HG03571 (cell line): Measurements from ENCODE around the gene TPD52L3.

Source experiments
- ATAC-seq: cut with Tn5 transposase; IDR thresholded peaks from one replicate; pipeline ENCODE4 v1.9.1; 2021; ENCODE audit not compliant: unreplicated experiment

The TPD52L3 gene

GRCh38 chr9:6328103-6328502 lies at the start of gene TPD52L3:
TSS of gene TPD52L3 (plus strand) at chr9:6328375. CDS start at chr9:6328596, 221 bp downstream.
- no peak for ATAC-seq

- no peak for ATAC-seq
Measured at GRCh38 chr9:6301858-6302257, 26.3 kb upstream of the TPD52L3 start.

GRCh38 chr9:6302417-6302816 lies 25.8 kb upstream of the TPD52L3 start:
- ATAC-seq, result no peak

- no peak for ATAC-seq
Measured at GRCh38 chr9:6304232-6304631, 23.9 kb upstream of the TPD52L3 start.

- ATAC-seq, result no peak
Measured at GRCh38 chr9:6305954-6306563, 22.1 kb upstream of the TPD52L3 start.

- ATAC-seq, result no peak
Measured at GRCh38 chr9:6307551-6308096, 20.6 kb upstream of the TPD52L3 start.

- no peak for ATAC-seq
Measured at GRCh38 chr9:6330958-6331634, 2.9 kb downstream of the TPD52L3 start.

GRCh38 chr9:6334305-6334704 lies 6.1 kb downstream of the TPD52L3 start:
- no peak for ATAC-seq

GRCh38 chr9:6348766-6349165 lies 20.6 kb downstream of the TPD52L3 start:
- no peak for ATAC-seq

- no peak for ATAC-seq
Measured at GRCh38 chr9:6351737-6352136, 23.6 kb downstream of the TPD52L3 start.

- ATAC-seq, result peak; percentile 80
Measured at GRCh38 chr9:6354072-6354686, 26.0 kb downstream of the TPD52L3 start.

- ATAC-seq, result no peak
Measured at GRCh38 chr9:6355728-6356127, 27.6 kb downstream of the TPD52L3 start.

GRCh38 chr9:6356441-6356840 lies 28.3 kb downstream of the TPD52L3 start:
- no peak for ATAC-seq

- no peak for ATAC-seq
Measured at GRCh38 chr9:6356904-6357303, 28.7 kb downstream of the TPD52L3 start.

GRCh38 chr9:6367128-6367890 lies 39.1 kb downstream of the TPD52L3 start:
- no peak for ATAC-seq

- ATAC-seq, result no peak
Measured at GRCh38 chr9:6368831-6369230, 40.7 kb downstream of the TPD52L3 start.
